PC-9 (cell line): Measurements from ENCODE around the gene DRAM1.

Experiments used
- CTCF ChIP-seq: fragments of 200-600 bp; sonication (generic); conservative IDR thresholded peaks from 2 replicates; pipeline ENCODE4 v1.6.1; 2017; ENCODE audit warnings: mixed run types, antibody characterized with exemption, mild to moderate bottlenecking, moderate library complexity
- EZH2 ChIP-seq: fragments of 200-600 bp; sonication (generic); IDR thresholded peaks from 2 replicates; pipeline ENCODE4 v1.8.0; 2017; ENCODE audit warnings: antibody characterized with exemption, low read depth

GRCh38 chr12:101933866-101934514 lies 56.6 kb downstream of the DRAM1 start:
- no peak for TF ChIP-seq EZH2
- no peak for TF ChIP-seq CTCF
